ENCODE measurements around the gene COL18A1.
A peak's percentile ranks its signal among the peaks of the same experiment; 100 is the strongest.

The COL18A1 gene

DNA sequence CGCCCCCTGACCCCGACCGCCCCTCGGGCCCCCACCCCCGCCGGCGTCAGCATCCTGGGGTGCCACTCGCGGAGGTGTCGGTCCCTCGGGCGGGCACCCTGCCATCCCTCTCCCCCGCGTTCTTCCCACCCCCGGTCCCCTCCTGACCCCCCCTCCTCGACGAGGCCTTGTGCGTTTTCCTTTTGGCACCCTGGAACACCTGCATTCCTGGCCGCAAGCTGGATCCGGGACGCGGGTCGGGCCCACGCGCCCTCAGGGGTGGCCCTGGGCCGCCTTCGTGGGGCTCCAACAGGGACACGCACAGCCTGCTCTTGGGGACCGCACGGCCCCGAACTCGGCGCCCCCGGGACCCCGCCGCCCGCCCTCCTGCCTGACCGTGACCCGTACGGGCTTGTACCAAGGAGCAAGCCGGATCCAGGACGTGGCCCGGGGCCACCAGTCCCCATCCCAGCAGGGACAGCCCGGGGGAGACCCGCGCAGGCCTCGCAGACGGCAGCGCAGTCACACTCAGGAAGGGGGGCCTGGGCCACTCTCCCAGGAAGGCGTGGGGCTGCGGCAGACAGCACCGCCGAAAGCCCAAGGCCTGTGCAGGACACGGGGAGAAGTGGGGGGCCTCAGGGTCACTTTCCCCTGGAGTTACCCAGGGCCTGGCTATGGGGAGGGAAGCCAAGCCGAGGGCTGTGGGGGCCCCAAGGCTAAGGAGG, 137.9 kb downstream of the COL18A1 start:
- DNase-seq (ENCODE audit: low read depth in 1 of 2, low spot score in 1 of 2): no peak

DNA sequence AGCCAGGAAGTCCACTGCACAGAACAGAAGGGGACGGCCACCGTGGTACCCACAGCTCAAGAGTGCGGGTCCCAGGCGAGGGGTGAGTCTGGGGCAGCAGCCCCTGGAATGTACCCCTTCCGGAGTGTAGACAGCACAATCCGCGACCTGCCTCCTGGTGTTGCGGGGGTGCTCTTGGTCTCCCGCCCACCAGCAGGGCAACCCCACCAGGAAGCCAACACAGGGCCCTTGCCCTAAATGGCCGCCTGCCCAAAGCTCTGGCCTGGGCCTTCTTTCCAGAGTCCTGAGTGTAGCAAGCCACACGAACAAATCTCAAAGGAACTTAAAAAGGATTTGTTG, 138.4 kb downstream of the COL18A1 start:
- DNase-seq (ENCODE audit: low read depth in 1 of 2, low spot score in 1 of 2): no peak

DNA sequence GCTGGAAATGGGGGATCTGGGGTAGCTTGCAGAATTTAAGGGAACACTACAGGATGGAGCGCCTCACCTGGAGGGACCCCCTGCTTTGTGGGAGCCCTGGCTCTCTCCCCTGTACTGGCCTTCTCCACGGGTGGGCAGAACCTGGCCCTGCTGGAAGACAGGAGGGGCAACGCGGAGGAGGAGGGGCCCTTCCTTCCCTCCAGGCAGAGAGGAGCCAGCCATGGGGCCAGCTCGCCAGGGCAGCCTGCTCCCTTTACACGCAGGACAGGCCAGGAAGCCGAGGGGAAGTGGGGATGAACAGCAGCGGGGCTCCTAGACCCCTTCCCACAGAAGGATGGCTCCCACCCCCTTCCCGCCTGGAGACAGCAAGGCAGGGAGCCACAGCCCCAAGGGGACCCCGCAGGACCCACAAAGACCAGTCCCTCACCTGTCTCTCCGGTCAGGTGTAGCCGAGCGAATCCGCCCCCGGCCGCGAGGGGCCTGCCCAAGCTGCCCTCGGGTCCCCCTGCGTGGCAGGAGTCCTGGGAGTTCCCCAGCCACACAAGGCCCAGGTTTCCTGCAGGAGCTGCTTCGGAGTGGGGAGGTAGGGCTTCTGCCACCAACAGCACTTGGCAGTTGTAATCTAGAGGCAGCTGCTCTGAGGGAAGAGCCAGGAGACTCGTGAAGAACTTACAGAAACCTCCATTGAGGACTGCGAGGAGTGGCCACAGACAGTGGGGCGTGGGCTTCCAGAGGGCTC, 138.9 kb downstream of the COL18A1 start:
- DNase-seq (ENCODE audit: low read depth in 1 of 2, low spot score in 1 of 2): no peak

DNA sequence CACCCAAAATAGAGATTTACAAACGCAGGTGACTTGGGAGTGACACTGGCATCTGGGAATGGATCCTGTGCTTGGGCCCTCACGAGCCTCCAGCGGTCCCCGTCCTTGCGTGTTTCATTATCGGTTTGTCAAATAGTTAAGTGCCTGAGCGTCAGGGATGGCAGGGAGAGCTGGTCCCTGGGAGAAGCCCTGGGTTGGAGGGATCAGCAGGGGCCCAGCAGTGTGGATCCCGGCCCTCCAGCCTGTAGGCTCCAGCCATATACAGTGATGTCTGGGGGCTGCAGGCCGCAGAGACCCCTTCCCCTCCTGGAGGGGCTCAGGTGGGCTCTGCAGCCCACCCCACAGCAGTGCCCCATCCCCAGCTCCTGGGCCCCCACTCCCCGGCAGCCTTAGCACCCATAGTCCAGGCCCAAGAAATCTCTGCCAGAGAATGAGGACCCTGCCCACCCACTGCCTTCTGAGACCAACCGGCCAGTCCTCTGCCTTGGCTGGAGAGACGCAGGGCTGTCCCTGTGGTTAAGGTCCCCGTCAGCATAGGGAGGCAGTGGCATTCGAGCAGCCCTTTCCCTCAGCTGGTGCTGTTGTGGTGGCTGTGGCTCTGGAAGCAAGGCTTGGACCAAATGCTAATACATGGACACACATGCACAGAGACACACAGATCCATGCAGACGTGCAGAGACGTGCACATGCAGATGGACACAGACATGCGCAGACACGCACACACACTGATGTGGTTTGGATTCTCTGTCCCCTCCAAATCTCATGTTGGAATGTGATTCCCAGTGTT, 139.7 kb downstream of the COL18A1 start:
- no peak for DNase-seq (ENCODE audit: low read depth in 1 of 2, low spot score in 1 of 2)

DNA sequence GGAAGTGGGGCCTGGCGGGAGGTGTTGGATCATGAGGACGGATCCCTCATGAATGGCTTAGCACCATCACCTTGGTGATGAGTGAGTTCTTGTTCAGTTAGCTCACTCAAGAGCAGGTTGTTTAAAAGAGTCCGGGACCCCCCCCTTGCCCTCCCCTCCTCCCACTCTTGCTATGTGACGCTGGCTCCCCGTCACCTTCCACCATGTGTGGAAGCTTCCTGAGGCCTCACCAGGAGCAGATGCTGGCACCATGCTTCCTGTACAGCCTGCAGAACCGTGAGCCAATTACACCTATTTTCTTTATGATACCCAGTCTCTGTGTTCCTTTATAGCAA, 140.2 kb downstream of the COL18A1 start:
- no peak for DNase-seq (ENCODE audit: low read depth in 1 of 2, low spot score in 1 of 2)

DNA sequence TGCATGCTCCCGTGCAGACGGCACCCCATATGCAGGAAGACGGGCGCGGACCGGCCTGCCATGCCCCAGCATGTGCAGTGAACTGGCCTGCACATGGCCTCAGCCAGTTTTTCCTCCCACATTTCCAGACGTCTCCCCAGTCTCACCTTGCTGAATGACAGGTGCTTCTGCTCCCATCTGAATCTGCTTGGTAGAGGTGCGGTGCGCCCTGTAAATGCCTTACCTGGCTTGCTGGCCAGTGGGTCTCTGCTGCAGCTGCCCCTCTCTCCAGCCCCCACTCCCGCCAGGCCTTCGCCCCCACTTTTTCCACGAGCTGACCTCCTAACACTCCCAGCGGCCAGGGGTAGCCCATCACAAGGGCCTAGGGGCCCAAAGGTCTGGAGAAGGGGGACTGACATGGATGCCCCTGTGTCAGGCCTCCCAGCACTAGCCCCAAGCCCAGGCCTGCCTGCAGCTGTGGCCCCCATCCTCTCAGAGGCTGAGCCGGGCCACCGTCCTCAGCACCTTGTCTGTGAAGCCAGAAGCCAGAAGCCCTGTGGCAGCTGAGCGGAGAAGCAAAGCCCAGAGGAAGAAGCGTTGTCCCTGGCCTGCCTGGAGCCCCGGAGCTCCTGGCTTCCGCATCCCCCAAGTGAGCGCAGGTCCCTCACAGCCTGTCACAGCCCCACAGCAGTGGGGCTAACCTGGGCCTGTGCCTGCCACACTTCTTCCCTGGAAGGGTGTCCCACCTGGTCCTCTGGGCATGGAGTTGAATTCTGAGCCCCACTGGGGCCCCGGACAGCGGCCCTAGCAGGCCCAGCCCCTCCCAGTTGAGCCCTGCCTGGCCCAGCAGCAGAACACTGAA, 140.9 kb downstream of the COL18A1 start:
- no peak for DNase-seq (ENCODE audit: low read depth in 1 of 2, low spot score in 1 of 2)

DNA sequence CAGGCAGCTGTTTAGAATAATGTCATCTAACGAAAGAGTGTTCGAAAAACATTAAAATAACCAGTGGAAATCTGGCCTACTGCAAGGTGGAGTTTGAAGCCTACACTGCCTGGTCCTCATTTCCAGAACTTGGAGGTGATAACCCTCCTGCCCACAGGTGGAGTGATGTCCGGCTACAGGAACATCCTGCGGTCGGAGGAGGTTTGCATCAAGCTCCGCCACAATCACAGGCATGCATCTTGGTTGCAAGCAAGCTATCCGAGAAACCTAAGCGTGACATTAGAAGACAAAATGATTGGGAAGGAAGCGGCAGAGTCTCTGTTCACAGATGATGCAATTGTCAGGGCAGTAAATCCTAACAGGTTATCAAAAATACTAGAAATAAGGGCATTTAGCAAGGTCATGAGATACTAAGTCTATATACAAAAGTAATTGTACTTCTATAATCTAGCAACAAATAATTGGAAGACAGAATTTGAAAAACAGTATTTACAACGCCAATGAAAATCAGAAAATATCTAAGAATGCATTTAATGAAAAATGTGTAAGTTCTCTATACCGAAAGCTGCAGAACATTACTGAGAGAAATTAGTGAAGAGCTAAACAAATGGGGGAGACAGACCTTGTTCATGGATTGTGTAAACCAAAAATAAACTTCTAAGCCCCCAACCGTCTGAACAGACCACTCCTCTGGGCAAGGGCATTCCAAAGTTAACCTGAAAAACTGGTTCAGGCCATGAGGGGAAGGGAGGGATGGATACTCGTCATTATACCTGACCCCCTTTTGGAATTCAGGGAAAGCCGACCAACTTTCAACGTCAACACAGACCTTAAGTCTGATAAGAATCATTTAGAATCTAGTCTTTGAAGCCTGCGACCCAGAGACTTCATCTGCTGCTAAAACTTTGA, 141.9 kb downstream of the COL18A1 start:
- no peak for DNase-seq (ENCODE audit: low read depth in 1 of 2, low spot score in 1 of 2)

DNA sequence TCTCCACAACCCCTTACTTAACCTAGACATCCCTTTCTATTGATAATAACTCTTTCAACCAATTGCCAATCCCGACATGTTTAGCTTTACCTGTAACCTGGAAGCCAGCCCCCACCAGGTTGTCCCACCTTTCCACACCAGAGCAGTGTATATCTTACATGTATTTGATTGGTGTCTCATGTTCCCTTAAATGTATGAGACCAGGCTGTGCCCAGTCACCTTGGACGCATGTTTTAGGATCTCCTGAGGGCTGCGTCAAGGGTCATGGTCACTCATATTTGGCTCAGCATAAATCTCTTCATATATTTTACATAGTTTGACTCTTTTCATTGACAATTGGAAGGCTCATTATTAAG, 142.6 kb downstream of the COL18A1 start:
- no peak for DNase-seq (ENCODE audit: low read depth in 1 of 2, low spot score in 1 of 2)

DNA sequence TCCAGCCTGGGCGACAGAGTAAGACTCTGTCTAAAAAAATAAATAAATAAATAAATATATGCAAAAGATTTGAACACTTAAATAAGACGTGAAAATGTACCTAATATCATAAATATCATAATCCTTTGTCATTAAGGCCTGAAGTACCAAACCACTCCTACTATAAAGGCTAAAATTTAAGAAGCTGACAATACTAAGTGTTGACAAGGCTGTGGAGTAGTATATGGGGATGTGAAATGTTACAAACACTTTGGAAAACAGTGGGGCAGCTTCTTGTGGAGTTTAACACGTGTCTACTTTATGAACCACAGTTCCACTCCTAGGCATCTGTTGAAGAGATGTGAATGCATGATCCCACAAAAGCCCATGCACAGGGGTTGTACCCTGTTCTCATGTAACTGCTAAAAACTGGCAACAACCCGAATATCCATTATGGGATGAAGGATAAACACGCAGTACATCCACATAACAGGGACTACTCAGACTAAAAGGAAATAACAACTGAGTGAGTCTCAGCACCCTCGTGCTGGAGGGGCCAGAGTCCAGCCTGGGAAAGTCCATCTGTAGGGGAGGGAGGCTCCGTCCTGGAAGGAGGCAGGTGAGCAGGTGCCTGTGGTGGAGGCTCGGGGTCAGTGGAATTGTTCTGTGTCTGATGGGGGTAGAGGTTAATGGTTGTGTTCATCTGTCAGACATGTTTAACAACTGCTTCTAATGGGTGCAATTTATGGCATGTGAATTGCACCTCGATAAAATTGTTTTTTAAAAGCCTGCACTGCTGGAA, 143.9 kb downstream of the COL18A1 start:
- no peak for DNase-seq (ENCODE audit: low read depth in 1 of 2, low spot score in 1 of 2)

DNA sequence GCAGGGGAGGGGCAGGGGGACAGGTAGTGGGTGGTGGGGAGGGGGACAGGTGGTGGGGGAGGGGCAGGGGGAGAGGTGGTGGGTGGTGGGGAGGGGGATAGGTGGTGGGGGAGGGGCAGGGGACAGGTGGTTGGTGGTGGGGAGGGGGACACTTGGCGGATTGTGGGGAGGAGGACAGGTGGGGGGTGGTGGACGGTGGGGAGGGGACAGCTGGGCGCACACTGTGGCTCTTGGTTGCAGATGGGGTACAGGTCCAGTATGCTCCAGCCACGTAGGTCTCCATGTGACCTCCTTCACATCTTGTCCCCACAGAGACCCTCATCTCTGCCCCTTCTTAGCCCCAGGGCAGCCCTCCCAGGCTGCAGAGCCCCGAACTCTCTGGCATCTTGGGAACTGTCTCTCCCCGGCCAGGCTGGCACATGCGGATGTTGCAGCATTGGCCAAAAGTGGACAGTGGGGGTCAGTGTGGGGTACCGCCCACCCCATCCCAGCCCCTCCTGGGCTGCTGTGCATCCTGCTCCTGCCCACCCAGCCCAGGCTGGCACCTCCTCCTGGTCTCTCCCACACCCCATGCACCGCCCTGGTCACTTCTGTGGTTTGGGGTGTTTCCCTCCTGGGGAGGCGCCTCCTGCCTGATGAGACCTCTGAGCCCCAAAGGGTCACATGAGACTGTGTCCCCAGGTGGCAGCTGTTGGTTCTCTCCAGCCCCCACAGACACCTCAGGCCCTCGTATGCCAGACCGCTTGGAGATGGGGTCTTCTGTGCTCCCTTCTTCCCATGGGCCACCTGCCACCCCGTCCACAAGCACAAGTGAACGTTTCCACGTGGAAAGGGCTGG, 144.9 kb downstream of the COL18A1 start:
- DNase-seq (ENCODE audit: low read depth in 1 of 2, low spot score in 1 of 2): no peak

DNA sequence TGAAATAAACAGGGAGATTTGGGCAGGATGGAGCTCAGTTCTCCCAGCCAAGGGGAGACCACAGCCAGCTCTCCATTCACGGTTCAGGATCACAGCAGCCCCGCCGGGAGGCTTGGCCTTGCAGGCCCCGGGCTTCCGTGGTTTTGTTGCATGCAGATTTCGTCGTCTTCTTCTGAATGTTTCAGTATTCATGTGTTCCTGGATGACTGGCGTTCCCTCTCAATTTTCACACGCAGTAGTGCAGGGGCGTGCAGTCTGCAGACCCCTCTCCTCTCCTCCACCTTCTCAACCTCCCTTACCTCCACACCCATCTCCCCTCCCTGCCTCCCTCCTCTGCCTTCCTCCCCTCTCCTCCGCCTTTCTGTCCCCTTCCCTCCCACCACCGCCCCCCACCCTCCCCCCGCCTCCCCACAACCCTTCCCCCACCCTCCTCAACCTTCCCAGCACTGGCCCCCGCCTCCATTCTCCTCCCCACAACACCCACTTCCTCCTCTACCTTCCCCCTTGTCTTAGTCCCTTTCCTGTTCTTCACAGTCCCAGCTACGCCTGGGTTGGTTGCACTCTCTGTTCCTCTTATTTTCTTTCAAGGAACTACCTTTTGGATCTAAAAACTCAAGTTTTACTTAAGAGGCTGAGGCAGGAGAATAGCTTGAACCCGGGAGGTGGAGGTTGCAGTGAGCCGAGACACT, 145.7 kb downstream of the COL18A1 start:
- DNase-seq (ENCODE audit: low read depth in 1 of 2, low spot score in 1 of 2): no peak

DNA sequence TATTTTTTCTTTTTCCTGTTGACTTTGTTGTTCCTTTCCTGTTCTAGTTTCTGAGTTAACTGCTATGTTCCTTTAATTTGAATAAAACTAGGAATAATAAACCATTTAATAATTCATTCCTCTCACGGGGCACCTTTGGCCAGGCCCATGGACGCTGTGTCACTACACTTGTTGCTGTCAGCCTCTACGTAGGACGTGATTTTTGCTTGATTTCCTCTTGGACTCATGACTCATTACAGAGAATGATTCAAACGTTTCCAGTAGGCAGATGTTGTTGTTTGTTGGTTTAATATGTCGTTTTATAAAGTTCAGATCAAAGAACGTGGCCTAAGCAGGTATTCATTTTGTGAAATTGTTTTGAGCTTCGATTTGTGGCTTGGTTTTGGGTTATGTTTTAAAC, 146.4 kb downstream of the COL18A1 start:
- DNase-seq (ENCODE audit: low read depth in 1 of 2, low spot score in 1 of 2): no peak

DNA sequence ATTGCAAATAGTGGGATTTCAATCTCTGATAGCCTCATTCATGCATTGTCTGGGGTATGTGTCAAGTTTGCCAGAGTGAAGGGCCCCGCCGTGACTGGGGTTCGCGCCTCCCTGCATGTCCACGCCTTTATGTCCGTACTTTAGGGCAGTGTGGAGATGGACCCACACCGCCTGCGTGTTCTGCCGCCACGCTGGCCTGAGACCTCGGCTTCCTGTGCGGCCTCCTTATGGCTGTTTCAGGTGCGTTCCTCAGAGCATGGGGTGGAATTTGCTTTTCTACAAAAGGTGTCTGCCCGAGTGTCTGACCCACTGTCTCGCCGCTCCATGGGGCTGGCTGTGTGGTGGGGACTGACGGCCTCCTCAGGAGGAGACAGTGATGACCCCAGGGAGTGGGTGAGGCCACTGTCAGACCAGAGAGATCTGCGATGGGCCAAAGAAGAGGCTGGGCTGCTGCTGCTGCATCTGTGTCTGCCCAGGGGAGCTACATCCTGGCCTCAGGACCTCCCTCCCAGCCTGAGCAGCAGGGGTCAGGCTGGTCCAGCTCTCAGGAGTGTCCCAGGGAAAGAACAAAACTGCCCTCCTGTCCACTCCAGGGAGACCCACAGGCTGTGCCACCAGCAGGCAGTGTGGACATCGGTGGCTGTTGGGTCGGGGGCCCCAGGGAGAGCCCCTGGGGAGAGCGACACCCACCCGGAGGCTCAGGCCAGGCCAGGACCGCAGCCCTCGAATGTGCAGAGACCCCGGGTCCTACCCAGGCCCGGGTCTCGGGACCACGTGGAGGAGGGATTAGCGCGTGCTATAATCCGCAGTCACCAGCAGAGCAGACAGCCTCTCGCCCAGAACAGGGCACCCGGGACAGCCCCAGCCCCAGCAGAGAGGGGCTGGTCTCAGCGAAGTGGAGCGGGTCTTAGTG, 147.1 kb downstream of the COL18A1 start:
- DNase-seq (ENCODE audit: low read depth in 1 of 2, low spot score in 1 of 2): no peak

DNA sequence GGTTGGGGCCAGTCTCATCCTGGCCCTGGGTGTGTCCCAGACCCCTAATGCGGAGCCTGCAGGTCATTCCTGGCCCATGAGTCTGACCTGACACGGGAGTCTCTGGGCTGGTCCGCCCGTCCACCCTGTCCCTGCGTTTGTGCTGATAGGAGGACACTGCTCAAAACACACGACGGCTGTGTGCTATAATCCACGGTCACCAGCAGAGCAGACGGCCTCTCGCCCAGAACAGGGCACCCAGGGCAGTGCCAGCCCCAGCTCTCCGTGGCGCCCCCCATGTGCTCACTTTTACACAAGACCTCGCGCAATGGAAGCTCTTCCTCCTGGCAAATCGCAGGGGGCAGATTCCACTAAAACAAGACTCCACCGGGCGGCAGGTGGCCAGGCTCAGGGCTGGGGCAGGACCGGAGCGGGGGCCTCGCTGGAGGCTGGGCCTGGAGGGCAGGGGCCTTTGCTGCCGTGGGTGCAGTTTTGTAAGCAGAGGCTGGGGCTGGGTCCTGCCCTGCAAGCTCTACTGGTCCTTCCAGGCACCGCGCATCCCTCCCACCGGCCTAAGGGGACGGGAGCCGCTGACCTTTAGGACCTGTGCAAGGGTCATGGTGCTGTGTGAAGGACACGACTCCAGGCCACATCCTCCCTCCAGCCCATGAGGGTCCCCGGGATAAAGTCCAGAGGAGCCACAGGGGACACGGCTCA, 147.9 kb downstream of the COL18A1 start:
- no peak for DNase-seq (ENCODE audit: low read depth in 1 of 2, low spot score in 1 of 2)

DNA sequence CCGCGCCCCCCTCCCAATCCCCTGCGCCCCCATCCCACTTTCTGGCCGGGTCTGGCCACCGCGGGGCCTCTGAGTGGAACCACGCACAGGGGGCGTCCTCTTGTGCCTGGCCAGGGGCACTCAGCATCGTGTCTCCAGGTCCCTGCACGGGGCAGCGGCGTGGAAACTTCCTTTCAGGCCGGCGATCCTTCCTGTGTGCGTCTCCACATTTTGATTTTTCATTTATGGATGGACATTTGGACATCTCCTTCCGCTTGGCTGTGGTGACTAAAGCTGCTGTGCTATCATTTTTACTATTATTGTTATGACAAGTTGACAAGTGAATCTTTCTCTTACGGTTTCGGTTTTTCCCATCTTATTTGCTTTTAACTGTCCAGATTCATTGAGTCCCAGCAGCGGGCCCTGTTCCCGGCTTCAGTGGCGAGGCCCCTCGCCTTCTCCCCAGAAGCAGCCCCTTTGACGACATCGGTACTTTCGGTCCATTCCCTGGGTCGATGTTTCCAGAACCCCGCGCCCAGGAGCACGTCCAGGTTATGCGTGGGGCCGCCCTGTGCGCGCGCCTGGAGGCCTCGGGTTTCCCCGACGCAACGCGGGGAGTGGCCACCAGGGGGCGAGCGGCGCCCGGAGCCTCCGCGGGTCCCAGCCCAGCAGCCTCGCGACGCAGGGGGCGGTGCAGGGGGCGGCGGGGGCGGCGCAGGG, 149.7 kb downstream of the COL18A1 start:
- peak; percentile 84 to 90 for DNase-seq (ENCODE audit: low read depth in 1 of 2, low spot score in 1 of 2)

DNA sequence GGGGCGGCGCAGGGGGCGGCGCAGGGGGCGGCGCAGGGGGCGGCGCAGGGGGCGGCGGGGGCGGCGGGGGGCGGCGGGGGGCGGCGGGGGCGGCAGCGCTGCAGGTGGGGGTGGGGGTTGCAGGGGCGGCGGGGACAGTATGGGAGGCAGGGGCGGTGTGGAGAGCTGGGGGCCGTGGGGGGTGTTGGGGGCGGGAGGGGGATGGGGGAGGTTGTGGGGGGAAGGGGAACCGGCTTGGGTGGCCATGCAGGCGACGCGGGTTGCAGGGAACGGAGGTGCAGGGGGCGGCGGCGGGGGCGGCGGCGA, 150.2 kb downstream of the COL18A1 start:
- DNase-seq (ENCODE audit: low read depth in 1 of 2, low spot score in 1 of 2): no peak

Data from stimulated activated CD4-positive, alpha-beta T cell treated with anti-CD3 and anti-CD28 coated beads, Interleukin-15, amount 100 ng/mL, for 1 hour (primary cell).